GM23338 (cell line): ENCODE results near the gene TP53I3. TPM values are rescaled to one million over a fixed set of nuclear protein-coding genes. Genes with fewer than 3 reads are reported as not detected.

ENCODE experiments used
- ATAC-seq: fragments of 200-7000 bp; cut with Tn5 transposase; 3 replicates; pipeline ENCODE4 v1.9.1; 2020
- DNase-seq: peaks from one replicate; pipeline ENCODE4 v3.0.0-alpha.2; 2015; ENCODE audit warnings: low spot score
- H2AFZ ChIP-seq: fragments of 200-600 bp; sonication (generic); 2 replicates; pipeline ENCODE4 v1.8.0; 2016; ENCODE audit warnings: antibody characterized with exemption, mild to moderate bottlenecking, moderate library complexity
- H3F3A ChIP-seq: fragments of 200-600 bp; sonication (generic); replicated peaks from 2 replicates; pipeline ENCODE4 v1.8.0; 2017; ENCODE audit warnings: antibody characterized with exemption, mixed run types, low read depth
- H3K27ac ChIP-seq: fragments of 200-600 bp; sonication (generic); 2 replicates; pipeline ENCODE4 v1.6.1; 2016; ENCODE audit warnings: low read depth
- H3K27me3 ChIP-seq: fragments of 200-600 bp; sonication (generic); 2 replicates; pipeline ENCODE4 v1.8.0; 2016; ENCODE audit warnings: mild to moderate bottlenecking, mixed run types, moderate library complexity; ENCODE audit not compliant: insufficient read depth
- H3K36me3 ChIP-seq: fragments of 200-600 bp; sonication (generic); 2 replicates; pipeline ENCODE4 v1.8.0; 2016; ENCODE audit warnings: mild to moderate bottlenecking; ENCODE audit not compliant: insufficient read depth
- H3K4me1 ChIP-seq: fragments of 200-600 bp; sonication (generic); 2 replicates; pipeline ENCODE4 v1.8.0; 2016; ENCODE audit warnings: mild to moderate bottlenecking, moderate library complexity; ENCODE audit not compliant: insufficient read depth
- H3K4me2 ChIP-seq: fragments of 200-600 bp; sonication (generic); 2 replicates; pipeline ENCODE4 v1.7.1; 2017; ENCODE audit warnings: mixed run types
- H3K4me3 ChIP-seq: fragments of 200-600 bp; sonication (generic); 2 replicates; pipeline ENCODE4 v1.6.1; 2016; ENCODE audit warnings: mixed run types
- H3K79me2 ChIP-seq: fragments of 200-600 bp; sonication (generic); replicated peaks from 2 replicates; pipeline ENCODE4 v1.8.0; 2017; ENCODE audit warnings: mild to moderate bottlenecking; ENCODE audit not compliant: insufficient read depth
- H3K9me2 ChIP-seq: fragments of 200-600 bp; sonication (generic); 2 replicates; pipeline ENCODE4 v1.8.0; 2017; ENCODE audit not compliant: insufficient read depth
- H4K20me1 ChIP-seq: fragments of 200-600 bp; sonication (generic); replicated peaks from 2 replicates; pipeline ENCODE4 v1.8.0; 2017; ENCODE audit warnings: mild to moderate bottlenecking; ENCODE audit not compliant: insufficient read depth
- H3K27ac Mint-ChIP-seq: 2 replicates; pipeline ENCODE4 v1.8.0; 2020; ENCODE audit warnings: inconsistent platforms, mild to moderate bottlenecking, moderate library complexity, mixed read lengths
- H3K27me3 Mint-ChIP-seq: 3 replicates; pipeline ENCODE4 v1.8.0; 2022; ENCODE audit warnings: low read depth, mild to moderate bottlenecking, moderate library complexity, mixed read lengths, inconsistent platforms; ENCODE audit not compliant: insufficient read depth, poor library complexity
- H3K36me3 Mint-ChIP-seq: 3 replicates; pipeline ENCODE4 v1.8.0; 2021; ENCODE audit warnings: low read depth, mild to moderate bottlenecking, inconsistent platforms, moderate library complexity, mixed read lengths
- H3K4me1 Mint-ChIP-seq: 3 replicates; pipeline ENCODE4 v1.8.0; 2020; ENCODE audit warnings: mild to moderate bottlenecking, inconsistent platforms, mixed read lengths
- H3K4me3 Mint-ChIP-seq: 3 replicates; pipeline ENCODE4 v1.8.0; 2021; ENCODE audit warnings: moderate library complexity, mild to moderate bottlenecking, inconsistent platforms, mixed read lengths
- H3K9me3 Mint-ChIP-seq: 3 replicates; pipeline ENCODE4 v1.8.0; 2020; ENCODE audit warnings: moderate library complexity, mild to moderate bottlenecking, inconsistent platforms, mixed read lengths
- CREB1 ChIP-seq: fragments of 250-450 bp; sonication (Bioruptor Pico); IDR thresholded peaks from 2 replicates; pipeline ENCODE4 v1.5.0; 2020; ENCODE audit warnings: low read depth, mild to moderate bottlenecking, moderate library complexity
- ETS1 ChIP-seq: IDR thresholded peaks from 2 replicates; pipeline ENCODE4 v1.6.1; 2016; ENCODE audit warnings: antibody characterized with exemption
- EZH2 ChIP-seq: fragments of 200-600 bp; sonication (generic); IDR thresholded peaks from one replicate; pipeline ENCODE4 v1.8.0; 2017; ENCODE audit warnings: antibody characterized with exemption, mild to moderate bottlenecking, low read depth; ENCODE audit not compliant: unreplicated experiment
- EZH2phosphoT487 ChIP-seq: fragments of 200-600 bp; sonication (generic); IDR thresholded peaks from one replicate; pipeline ENCODE4 v1.8.1; 2018; ENCODE audit warnings: antibody characterized with exemption; ENCODE audit not compliant: unreplicated experiment
- JUNB ChIP-seq: IDR thresholded peaks from one replicate; pipeline ENCODE4 v1.6.1; 2016; ENCODE audit warnings: antibody characterized with exemption; ENCODE audit not compliant: unreplicated experiment
- NANOG ChIP-seq: IDR thresholded peaks from 2 replicates; pipeline ENCODE4 v1.6.1; 2016; ENCODE audit warnings: antibody characterized with exemption, borderline replicate concordance
- POLR2AphosphoS5 ChIP-seq: IDR thresholded peaks from 2 replicates; pipeline ENCODE4 v1.6.1; 2016; ENCODE audit warnings: antibody characterized with exemption, low read depth
- STAT1 ChIP-seq: IDR thresholded peaks from one replicate; pipeline ENCODE4 v1.6.1; 2016; ENCODE audit warnings: antibody characterized with exemption; ENCODE audit not compliant: unreplicated experiment
- ZNF114 ChIP-seq: fragments of 250-450 bp; sonication (Bioruptor Pico); IDR thresholded peaks from 2 replicates; pipeline ENCODE4 v1.5.0; 2020; ENCODE audit warnings: mild to moderate bottlenecking, moderate library complexity
- ZNF331 ChIP-seq: fragments of 250-450 bp; sonication (Bioruptor Pico); IDR thresholded peaks from 2 replicates; pipeline ENCODE4 v1.5.0; 2020; ENCODE audit warnings: low read depth, mild to moderate bottlenecking, moderate library complexity
- polyA plus RNA-seq: library from polyadenylated mRNA; unstranded; fragments of >200 nt; fragmentation: Nextera tagmentation; extraction: Ambion mirVana; gene quantifications from 2 replicates; pipeline ENCODE4 v1.2.1, GENCODE V29; 2016
- total RNA-seq: library from RNA; depleted of rRNA; stranded (reverse); fragments of >200 nt; shearing (Covaris generic); gene quantifications from 2 replicates; pipeline ENCODE4 v1.2.3, GENCODE V29; 2014
- TF ChIP-seq, protein P1 (sequence below), 2 experiments: fragments of 200-600 bp in 1 of 2; sonication (generic) in 1 of 2; conservative IDR thresholded peaks; 2 replicates each; pipeline versions ENCODE4 v1.5.1 to v1.6.1; 2016 to 2017; ENCODE audit warnings: antibody characterized with exemption in 2 of 2, low read depth in 2 of 2, mild to moderate bottlenecking in 2 of 2, moderate library complexity in 1 of 2
- TF ChIP-seq, protein P2 (sequence below): IDR thresholded peaks from one replicate; pipeline ENCODE4 v1.6.1; 2018; ENCODE audit warnings: antibody characterized with exemption; ENCODE audit not compliant: unreplicated experiment
- TF ChIP-seq, protein P3 (sequence below): fragments of 250-450 bp; sonication (Bioruptor Pico); IDR thresholded peaks from 2 replicates; pipeline ENCODE4 v1.5.0; 2020; ENCODE audit warnings: mild to moderate bottlenecking, moderate library complexity

The TP53I3 gene
- total and polyA plus RNA-seq, 2 experiments from 2014 or later: 27.8 to 36.5 TPM

GRCh38 chr2:24065341-24065740 is 19.3 kb downstream of the TP53I3 start:
- H2AFZ ChIP-seq: no peak overlapping the region
- H3K4me2 ChIP-seq: no peak overlapping the region
- peaks cover 30% of the 10 kb centered on the region for H3K36me3 ChIP-seq
- no peaks in the 10 kb centered on the region for H3K27me3 ChIP-seq
- H3K4me3 Mint-ChIP-seq: no peak overlapping the region
- no peaks in the 10 kb centered on the region for H3K9me3 Mint-ChIP-seq
- no peak for ATAC-seq
- no peaks in the 10 kb centered on the region for H3K9me2 ChIP-seq
- H3K4me1 ChIP-seq: no peaks in the 10 kb centered on the region
- H3K4me1 Mint-ChIP-seq: no peaks in the 10 kb centered on the region
- 0 out of 2 replicates have a peak, but pooled peaks cover 3% of the 10 kb centered on the region for H3F3A ChIP-seq
- peaks cover 53% of the 10 kb centered on the region for H3K36me3 Mint-ChIP-seq
- no peak overlapping the region for H3K27ac ChIP-seq
- peaks cover under 1% of the 10 kb centered on the region; the same call in 1 of the 2 replicates for H3K79me2 ChIP-seq
- H3K27me3 Mint-ChIP-seq: peaks cover 2% of the 10 kb centered on the region
- H3K4me3 ChIP-seq: no peak overlapping the region
- H3K27ac Mint-ChIP-seq: no peak overlapping the region
- no peaks in the 10 kb centered on the region; the same call in 1 of the 2 replicates for H4K20me1 ChIP-seq
- DNase-seq: no peak
- TF ChIP-seq EZH2phosphoT487 (no peak), ZNF114 (CRISPR knock-in tag) (no peak), EZH2 (no peak), ZNF331 (CRISPR knock-in tag) (no peak), POLR2AphosphoS5 (no peak), ETS1 (no peak), STAT1 (no peak), NANOG (no peak), JUNB (no peak), CREB1 (CRISPR knock-in tag) (no peak)
- TF ChIP-seq, protein P1, sequence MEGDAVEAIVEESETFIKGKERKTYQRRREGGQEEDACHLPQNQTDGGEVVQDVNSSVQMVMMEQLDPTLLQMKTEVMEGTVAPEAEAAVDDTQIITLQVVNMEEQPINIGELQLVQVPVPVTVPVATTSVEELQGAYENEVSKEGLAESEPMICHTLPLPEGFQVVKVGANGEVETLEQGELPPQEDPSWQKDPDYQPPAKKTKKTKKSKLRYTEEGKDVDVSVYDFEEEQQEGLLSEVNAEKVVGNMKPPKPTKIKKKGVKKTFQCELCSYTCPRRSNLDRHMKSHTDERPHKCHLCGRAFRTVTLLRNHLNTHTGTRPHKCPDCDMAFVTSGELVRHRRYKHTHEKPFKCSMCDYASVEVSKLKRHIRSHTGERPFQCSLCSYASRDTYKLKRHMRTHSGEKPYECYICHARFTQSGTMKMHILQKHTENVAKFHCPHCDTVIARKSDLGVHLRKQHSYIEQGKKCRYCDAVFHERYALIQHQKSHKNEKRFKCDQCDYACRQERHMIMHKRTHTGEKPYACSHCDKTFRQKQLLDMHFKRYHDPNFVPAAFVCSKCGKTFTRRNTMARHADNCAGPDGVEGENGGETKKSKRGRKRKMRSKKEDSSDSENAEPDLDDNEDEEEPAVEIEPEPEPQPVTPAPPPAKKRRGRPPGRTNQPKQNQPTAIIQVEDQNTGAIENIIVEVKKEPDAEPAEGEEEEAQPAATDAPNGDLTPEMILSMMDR (conservative IDR thresholded peaks at IDR 0.05; ENCODE audit: low read depth in 2 of 2): no peak
- TF ChIP-seq, protein P2, sequence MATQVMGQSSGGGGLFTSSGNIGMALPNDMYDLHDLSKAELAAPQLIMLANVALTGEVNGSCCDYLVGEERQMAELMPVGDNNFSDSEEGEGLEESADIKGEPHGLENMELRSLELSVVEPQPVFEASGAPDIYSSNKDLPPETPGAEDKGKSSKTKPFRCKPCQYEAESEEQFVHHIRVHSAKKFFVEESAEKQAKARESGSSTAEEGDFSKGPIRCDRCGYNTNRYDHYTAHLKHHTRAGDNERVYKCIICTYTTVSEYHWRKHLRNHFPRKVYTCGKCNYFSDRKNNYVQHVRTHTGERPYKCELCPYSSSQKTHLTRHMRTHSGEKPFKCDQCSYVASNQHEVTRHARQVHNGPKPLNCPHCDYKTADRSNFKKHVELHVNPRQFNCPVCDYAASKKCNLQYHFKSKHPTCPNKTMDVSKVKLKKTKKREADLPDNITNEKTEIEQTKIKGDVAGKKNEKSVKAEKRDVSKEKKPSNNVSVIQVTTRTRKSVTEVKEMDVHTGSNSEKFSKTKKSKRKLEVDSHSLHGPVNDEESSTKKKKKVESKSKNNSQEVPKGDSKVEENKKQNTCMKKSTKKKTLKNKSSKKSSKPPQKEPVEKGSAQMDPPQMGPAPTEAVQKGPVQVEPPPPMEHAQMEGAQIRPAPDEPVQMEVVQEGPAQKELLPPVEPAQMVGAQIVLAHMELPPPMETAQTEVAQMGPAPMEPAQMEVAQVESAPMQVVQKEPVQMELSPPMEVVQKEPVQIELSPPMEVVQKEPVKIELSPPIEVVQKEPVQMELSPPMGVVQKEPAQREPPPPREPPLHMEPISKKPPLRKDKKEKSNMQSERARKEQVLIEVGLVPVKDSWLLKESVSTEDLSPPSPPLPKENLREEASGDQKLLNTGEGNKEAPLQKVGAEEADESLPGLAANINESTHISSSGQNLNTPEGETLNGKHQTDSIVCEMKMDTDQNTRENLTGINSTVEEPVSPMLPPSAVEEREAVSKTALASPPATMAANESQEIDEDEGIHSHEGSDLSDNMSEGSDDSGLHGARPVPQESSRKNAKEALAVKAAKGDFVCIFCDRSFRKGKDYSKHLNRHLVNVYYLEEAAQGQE: no peak
- TF ChIP-seq, protein P3, sequence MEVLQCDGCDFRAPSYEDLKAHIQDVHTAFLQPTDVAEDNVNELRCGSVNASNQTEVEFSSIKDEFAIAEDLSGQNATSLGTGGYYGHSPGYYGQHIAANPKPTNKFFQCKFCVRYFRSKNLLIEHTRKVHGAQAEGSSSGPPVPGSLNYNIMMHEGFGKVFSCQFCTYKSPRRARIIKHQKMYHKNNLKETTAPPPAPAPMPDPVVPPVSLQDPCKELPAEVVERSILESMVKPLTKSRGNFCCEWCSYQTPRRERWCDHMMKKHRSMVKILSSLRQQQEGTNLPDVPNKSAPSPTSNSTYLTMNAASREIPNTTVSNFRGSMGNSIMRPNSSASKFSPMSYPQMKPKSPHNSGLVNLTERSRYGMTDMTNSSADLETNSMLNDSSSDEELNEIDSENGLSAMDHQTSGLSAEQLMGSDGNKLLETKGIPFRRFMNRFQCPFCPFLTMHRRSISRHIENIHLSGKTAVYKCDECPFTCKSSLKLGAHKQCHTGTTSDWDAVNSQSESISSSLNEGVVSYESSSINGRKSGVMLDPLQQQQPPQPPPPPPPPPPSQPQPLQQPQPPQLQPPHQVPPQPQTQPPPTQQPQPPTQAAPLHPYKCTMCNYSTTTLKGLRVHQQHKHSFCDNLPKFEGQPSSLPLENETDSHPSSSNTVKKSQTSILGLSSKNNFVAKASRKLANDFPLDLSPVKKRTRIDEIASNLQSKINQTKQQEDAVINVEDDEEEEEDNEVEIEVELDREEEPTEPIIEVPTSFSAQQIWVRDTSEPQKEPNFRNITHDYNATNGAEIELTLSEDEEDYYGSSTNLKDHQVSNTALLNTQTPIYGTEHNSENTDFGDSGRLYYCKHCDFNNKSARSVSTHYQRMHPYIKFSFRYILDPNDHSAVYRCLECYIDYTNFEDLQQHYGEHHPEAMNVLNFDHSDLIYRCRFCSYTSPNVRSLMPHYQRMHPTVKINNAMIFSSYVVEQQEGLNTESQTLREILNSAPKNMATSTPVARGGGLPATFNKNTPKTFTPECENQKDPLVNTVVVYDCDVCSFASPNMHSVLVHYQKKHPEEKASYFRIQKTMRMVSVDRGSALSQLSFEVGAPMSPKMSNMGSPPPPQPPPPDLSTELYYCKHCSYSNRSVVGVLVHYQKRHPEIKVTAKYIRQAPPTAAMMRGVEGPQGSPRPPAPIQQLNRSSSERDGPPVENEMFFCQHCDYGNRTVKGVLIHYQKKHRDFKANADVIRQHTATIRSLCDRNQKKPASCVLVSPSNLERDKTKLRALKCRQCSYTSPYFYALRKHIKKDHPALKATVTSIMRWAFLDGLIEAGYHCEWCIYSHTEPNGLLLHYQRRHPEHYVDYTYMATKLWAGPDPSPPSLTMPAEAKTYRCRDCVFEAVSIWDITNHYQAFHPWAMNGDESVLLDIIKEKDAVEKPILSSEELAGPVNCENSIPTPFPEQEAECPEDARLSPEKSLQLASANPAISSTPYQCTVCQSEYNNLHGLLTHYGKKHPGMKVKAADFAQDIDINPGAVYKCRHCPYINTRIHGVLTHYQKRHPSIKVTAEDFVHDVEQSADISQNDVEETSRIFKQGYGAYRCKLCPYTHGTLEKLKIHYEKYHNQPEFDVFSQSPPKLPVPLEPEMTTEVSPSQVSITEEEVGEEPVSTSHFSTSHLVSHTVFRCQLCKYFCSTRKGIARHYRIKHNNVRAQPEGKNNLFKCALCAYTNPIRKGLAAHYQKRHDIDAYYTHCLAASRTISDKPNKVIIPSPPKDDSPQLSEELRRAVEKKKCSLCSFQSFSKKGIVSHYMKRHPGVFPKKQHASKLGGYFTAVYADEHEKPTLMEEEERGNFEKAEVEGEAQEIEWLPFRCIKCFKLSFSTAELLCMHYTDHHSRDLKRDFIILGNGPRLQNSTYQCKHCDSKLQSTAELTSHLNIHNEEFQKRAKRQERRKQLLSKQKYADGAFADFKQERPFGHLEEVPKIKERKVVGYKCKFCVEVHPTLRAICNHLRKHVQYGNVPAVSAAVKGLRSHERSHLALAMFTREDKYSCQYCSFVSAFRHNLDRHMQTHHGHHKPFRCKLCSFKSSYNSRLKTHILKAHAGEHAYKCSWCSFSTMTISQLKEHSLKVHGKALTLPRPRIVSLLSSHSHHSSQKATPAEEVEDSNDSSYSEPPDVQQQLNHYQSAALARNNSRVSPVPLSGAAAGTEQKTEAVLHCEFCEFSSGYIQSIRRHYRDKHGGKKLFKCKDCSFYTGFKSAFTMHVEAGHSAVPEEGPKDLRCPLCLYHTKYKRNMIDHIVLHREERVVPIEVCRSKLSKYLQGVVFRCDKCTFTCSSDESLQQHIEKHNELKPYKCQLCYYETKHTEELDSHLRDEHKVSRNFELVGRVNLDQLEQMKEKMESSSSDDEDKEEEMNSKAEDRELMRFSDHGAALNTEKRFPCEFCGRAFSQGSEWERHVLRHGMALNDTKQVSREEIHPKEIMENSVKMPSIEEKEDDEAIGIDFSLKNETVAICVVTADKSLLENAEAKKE: no peak
